Suprapubic skin (tissue), 4 donors: ENCODE results near the gene CDS2. TPM values are rescaled to one million over a fixed set of nuclear protein-coding genes. Genes with fewer than 3 reads are reported as not detected.

ENCODE experiments used
- DNase-seq, 2 donors: peaks; one replicate each; pipeline ENCODE4 v3.0.0-alpha.2; 2019; ENCODE audit warnings: low spot score in 2 of 2
- H3K27ac ChIP-seq: fragments of 200-600 bp; sonication (generic); one replicate; pipeline ENCODE4 v1.5.1; 2019
- H3K27me3 ChIP-seq: fragments of 200-600 bp; sonication (generic); one replicate; pipeline ENCODE4 v1.5.1; 2019
- H3K36me3 ChIP-seq: fragments of 200-600 bp; sonication (generic); one replicate; pipeline ENCODE4 v1.5.1; 2019
- H3K4me1 ChIP-seq: fragments of 200-600 bp; sonication (generic); one replicate; pipeline ENCODE4 v1.5.1; 2019
- H3K4me3 ChIP-seq: fragments of 200-600 bp; sonication (generic); one replicate; pipeline ENCODE4 v1.5.1; 2019; ENCODE audit warnings: mild to moderate bottlenecking
- H3K9me3 ChIP-seq: fragments of 200-600 bp; sonication (generic); one replicate; pipeline ENCODE4 v1.5.1; 2019
- EP300 ChIP-seq: sonication (generic); formaldehyde crosslinking; IDR thresholded peaks from one replicate; pipeline ENCODE4 v1.6.1; 2017; ENCODE audit warnings: antibody characterized with exemption
- POLR2A ChIP-seq, 2 donors: fragments of 450-650 bp; IDR thresholded peaks; one replicate each; pipeline ENCODE4 v1.6.1; 2017; ENCODE audit warnings: antibody characterized with exemption in 2 of 2, mild to moderate bottlenecking in 2 of 2, moderate library complexity in 2 of 2
- POLR2AphosphoS5 ChIP-seq, 3 donors: sonication (generic); formaldehyde crosslinking; IDR thresholded peaks; one replicate each; pipeline ENCODE4 v1.6.1; 2017; ENCODE audit warnings: antibody characterized with exemption in 3 of 3
- WGBS: methylation state at CpG from one replicate; pipeline ENCODE4 v1.1.5; 2018; 5-methylcytosine and 5-hydroxymethylcytosine counted together
- total RNA-seq, 4 donors: library from RNA; depleted of rRNA; stranded (reverse); fragments of >200 nt; gene quantifications; one replicate each; pipeline ENCODE4 v1.1.0, GENCODE V29; 2016
- TF ChIP-seq, protein P1 (sequence below), 2 donors: fragments of 200-600 bp in 1 of 2; fragments of 450-650 bp in 1 of 2; sonication (generic) in 1 of 2; IDR thresholded peaks; one replicate each; pipeline ENCODE4 v1.5.1; 2016 to 2019; ENCODE audit warnings: antibody characterized with exemption in 2 of 2, mild to moderate bottlenecking in 1 of 2, moderate library complexity in 1 of 2

Gene CDS2
- total RNA-seq, 4 donors from 2014 or later: 12.3 to 30.3 (median 22.6) TPM

- Histone ChIP-seq H3K27ac (no peak overlapping the region), H3K4me3 (no peak overlapping the region), H3K9me3 (no peaks in the 10 kb centered on the region), H3K4me1 (peaks cover 2% of the 10 kb centered on the region), H3K27me3 (no peaks in the 10 kb centered on the region), H3K36me3 (no peaks in the 10 kb centered on the region)
- WGBS: 31% methylated on average over 10 of the region's 10 CpGs
- no peak for TF ChIP-seq POLR2AphosphoS5 (IDR thresholded peaks at IDR 0.05)
- TF ChIP-seq, protein P1, sequence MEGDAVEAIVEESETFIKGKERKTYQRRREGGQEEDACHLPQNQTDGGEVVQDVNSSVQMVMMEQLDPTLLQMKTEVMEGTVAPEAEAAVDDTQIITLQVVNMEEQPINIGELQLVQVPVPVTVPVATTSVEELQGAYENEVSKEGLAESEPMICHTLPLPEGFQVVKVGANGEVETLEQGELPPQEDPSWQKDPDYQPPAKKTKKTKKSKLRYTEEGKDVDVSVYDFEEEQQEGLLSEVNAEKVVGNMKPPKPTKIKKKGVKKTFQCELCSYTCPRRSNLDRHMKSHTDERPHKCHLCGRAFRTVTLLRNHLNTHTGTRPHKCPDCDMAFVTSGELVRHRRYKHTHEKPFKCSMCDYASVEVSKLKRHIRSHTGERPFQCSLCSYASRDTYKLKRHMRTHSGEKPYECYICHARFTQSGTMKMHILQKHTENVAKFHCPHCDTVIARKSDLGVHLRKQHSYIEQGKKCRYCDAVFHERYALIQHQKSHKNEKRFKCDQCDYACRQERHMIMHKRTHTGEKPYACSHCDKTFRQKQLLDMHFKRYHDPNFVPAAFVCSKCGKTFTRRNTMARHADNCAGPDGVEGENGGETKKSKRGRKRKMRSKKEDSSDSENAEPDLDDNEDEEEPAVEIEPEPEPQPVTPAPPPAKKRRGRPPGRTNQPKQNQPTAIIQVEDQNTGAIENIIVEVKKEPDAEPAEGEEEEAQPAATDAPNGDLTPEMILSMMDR (IDR thresholded peaks at IDR 0.05): peak; percentile 32 to 86
- peak in 1 of 2 donors; percentile 71 for DNase-seq
Measured at GRCh38 chr20:5205348-5206210, 78.8 kb downstream of the CDS2 start.

GRCh38 chr20:5207138-5207537, 80.3 kb downstream of the CDS2 start:
- Histone ChIP-seq H3K27me3 (no peaks in the 10 kb centered on the region), H3K4me3 (no peak overlapping the region)

DNA sequence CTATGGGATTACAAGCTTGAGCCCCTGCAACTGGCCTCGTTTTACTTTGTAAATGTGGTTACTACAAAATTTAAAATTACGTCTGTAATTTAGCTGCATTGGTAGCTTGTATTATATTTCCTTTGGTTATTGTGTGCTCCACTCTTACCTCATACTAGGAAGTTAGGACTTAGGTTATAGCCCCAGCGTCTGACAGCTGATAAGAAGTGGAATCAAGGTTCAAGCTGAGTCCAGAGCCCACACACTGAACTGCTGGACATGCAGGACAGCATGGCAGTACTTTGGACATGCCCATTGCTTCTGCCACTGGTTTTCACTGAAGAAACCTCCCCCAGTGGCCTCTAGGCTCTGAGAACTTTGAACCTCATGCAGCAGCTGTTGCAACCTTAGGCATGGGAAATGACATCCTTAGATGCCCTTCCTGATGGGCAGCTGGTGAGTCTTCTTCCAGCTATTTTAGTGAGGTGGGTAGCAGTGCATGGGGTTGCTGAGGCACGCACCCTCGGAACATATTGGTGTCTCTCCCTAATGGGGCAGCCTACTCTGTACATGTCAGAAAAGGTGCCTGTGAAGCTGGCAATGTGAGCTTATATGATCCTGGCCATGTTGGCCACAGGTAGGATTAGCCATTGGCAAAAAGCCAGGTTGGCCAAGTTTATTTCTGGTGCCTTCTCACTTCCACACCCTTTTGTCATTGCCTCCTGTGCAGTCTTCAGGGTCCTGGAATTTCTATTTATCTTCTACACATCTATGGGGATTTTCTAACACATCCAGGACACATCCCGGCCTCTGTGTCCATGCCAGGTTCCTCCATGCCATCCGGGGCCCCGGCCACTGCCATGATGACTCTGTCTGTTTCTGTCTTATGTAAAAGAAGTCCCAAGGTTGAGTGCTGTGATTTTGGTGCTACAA, 85.3 kb downstream of the CDS2 start:
- Histone ChIP-seq H3K4me3 (no peak overlapping the region), H3K27ac (no peak overlapping the region), H3K4me1 (peaks cover 8% of the 10 kb centered on the region), H3K36me3 (peaks cover 7% of the 10 kb centered on the region), H3K27me3 (no peaks in the 10 kb centered on the region), H3K9me3 (no peaks in the 10 kb centered on the region)
- TF ChIP-seq, protein P1 (IDR thresholded peaks at IDR 0.05): no peak
- TF ChIP-seq POLR2A (IDR thresholded peaks at IDR 0.05) (no peak), POLR2AphosphoS5 (IDR thresholded peaks at IDR 0.05) (no peak), EP300 (no peak)
- no peak for DNase-seq
- WGBS: 91% methylated on average over 6 of the region's 8 CpGs

More at GRCh38 chr20:5207138-5207537, 80.3 kb downstream of the CDS2 start:
- H3K36me3 ChIP-seq: peaks cover 4% of the 10 kb centered on the region
- no peak for TF ChIP-seq POLR2AphosphoS5 (IDR thresholded peaks at IDR 0.05)
- TF ChIP-seq POLR2A (IDR thresholded peaks at IDR 0.05): no peak
- TF ChIP-seq, protein P1 (IDR thresholded peaks at IDR 0.05): no peak
- no peak for TF ChIP-seq EP300
- no peak overlapping the region for H3K27ac ChIP-seq
- peaks cover 2% of the 10 kb centered on the region for H3K4me1 ChIP-seq
- DNase-seq: no peak
- no peaks in the 10 kb centered on the region for H3K9me3 ChIP-seq

GRCh38 chr20:5212907-5213487, 86.2 kb downstream of the CDS2 start:
- peaks cover 7% of the 10 kb centered on the region for H3K36me3 ChIP-seq
- H3K9me3 ChIP-seq: no peaks in the 10 kb centered on the region
- peaks cover 8% of the 10 kb centered on the region for H3K4me1 ChIP-seq
- TF ChIP-seq POLR2A (IDR thresholded peaks at IDR 0.05) (no peak), EP300 (no peak), POLR2AphosphoS5 (IDR thresholded peaks at IDR 0.05) (no peak)
- TF ChIP-seq, protein P1 (IDR thresholded peaks at IDR 0.05): no peak
- H3K27me3 ChIP-seq: no peaks in the 10 kb centered on the region
- H3K4me3 ChIP-seq: no peak overlapping the region
- no peak overlapping the region for H3K27ac ChIP-seq
- DNase-seq: no peak
- 75% methylated on average over 2 of the region's 2 CpGs for WGBS
